Gastroesophageal sphincter (tissue), 3 donors: Measurements from ENCODE around the gene VIL1.

Source experiments
- POLR2A ChIP-seq, 2 donors: fragments of 450-650 bp; IDR thresholded peaks; one replicate each; pipeline ENCODE4 v1.6.1; 2017; ENCODE audit warnings: antibody characterized with exemption in 2 of 2, mild to moderate bottlenecking in 2 of 2, moderate library complexity in 1 of 2
- TF ChIP-seq, protein P1 (sequence below), 4 experiments: fragments of 200-600 bp in 2 of 4; fragments of 450-650 bp in 2 of 4; sonication (generic) in 1 of 4; IDR thresholded peaks; one replicate each; pipeline ENCODE4 v1.5.1; 2017 to 2019; ENCODE audit warnings: antibody characterized with exemption in 4 of 4, mild to moderate bottlenecking in 2 of 4, moderate library complexity in 2 of 4

DNA sequence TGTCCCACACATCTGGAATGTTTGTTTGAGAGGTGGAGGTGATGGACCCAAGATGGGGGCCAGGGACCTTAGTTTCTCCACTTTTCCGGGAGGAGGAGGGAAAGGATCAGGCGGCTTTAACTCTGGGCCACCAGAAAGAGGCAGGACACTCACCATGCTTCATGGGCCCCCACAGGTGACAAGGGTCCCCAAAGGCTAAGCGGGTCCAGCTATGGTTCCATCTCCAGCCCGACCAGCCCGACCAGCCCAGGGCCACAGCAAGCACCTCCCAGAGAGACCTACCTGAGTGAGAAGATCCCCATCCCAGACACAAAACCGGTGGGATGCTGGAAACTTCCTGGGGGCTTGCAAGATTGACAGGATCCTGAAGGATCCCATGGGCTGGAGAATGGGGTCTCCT is 36.1 kb upstream of the VIL1 start:
- TF ChIP-seq, protein P1, sequence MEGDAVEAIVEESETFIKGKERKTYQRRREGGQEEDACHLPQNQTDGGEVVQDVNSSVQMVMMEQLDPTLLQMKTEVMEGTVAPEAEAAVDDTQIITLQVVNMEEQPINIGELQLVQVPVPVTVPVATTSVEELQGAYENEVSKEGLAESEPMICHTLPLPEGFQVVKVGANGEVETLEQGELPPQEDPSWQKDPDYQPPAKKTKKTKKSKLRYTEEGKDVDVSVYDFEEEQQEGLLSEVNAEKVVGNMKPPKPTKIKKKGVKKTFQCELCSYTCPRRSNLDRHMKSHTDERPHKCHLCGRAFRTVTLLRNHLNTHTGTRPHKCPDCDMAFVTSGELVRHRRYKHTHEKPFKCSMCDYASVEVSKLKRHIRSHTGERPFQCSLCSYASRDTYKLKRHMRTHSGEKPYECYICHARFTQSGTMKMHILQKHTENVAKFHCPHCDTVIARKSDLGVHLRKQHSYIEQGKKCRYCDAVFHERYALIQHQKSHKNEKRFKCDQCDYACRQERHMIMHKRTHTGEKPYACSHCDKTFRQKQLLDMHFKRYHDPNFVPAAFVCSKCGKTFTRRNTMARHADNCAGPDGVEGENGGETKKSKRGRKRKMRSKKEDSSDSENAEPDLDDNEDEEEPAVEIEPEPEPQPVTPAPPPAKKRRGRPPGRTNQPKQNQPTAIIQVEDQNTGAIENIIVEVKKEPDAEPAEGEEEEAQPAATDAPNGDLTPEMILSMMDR (IDR thresholded peaks at IDR 0.05), result no peak
- TF ChIP-seq POLR2A (IDR thresholded peaks at IDR 0.05), result no peak
